GM12891 (cell line): Measurements from ENCODE around the gene LBHD2.

Source experiments
- PAX5 ChIP-seq: IDR thresholded peaks from 2 replicates; pipeline ENCODE4 v1.6.1; 2011; ENCODE audit warnings: low read length, moderate library complexity, mild to moderate bottlenecking; ENCODE audit not compliant: insufficient read depth, severe bottlenecking
- POLR2A ChIP-seq: IDR thresholded peaks from 2 replicates; pipeline ENCODE4 v1.6.1; 2011; ENCODE audit warnings: low read depth, low read length, control low read depth
- POLR2AphosphoS5 ChIP-seq: IDR thresholded peaks from 2 replicates; pipeline ENCODE4 v1.6.1; 2011; ENCODE audit warnings: low read depth, low read length, control low read depth
- SPI1 ChIP-seq: IDR thresholded peaks from 2 replicates; pipeline ENCODE4 v1.6.1; 2011; ENCODE audit warnings: low read depth, low read length, control low read depth
- TAF1 ChIP-seq: IDR thresholded peaks from 2 replicates; pipeline ENCODE4 v1.6.1; 2011; ENCODE audit warnings: low read depth, low read length, control low read depth

DNA sequence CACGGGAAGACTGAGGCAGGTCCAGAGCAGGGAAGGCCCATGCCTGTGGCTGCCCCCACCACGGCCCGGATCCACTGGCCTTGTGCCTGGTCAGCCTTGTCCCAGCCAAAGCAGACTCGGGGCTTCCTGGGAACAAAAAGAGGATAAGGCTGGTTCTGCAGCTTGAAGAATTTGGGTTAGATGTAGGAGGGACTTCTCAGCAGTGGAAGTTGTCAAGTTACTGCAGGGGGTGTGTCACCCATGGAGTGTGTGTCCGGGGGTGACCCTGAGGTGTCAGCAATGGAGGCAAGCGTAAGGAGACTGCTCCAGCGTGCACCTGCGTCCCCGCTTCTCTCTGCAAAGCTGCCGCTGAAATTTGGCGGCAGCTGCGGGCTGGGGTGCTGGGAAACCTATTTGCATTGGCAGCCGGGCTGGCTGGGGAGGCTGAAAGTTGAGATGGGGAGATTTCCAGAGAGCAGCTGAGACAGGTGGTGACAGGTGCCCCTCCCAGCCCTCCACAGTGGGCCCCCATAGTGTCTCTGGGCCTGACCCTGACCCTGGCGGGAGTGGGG lies 26.7 kb downstream of the LBHD2 start:
- TF ChIP-seq POLR2A (no peak), POLR2AphosphoS5 (no peak), SPI1 (no peak), TAF1 (no peak), PAX5 (no peak)
